GM19395 (cell line): Measurements from ENCODE around the gene NFATC2.

ENCODE experiments used
- ATAC-seq: cut with Tn5 transposase; IDR thresholded peaks from one replicate; pipeline ENCODE4 v1.9.1; 2021; ENCODE audit warnings: mild to moderate bottlenecking, moderate library complexity; ENCODE audit not compliant: unreplicated experiment

Gene NFATC2

DNA sequence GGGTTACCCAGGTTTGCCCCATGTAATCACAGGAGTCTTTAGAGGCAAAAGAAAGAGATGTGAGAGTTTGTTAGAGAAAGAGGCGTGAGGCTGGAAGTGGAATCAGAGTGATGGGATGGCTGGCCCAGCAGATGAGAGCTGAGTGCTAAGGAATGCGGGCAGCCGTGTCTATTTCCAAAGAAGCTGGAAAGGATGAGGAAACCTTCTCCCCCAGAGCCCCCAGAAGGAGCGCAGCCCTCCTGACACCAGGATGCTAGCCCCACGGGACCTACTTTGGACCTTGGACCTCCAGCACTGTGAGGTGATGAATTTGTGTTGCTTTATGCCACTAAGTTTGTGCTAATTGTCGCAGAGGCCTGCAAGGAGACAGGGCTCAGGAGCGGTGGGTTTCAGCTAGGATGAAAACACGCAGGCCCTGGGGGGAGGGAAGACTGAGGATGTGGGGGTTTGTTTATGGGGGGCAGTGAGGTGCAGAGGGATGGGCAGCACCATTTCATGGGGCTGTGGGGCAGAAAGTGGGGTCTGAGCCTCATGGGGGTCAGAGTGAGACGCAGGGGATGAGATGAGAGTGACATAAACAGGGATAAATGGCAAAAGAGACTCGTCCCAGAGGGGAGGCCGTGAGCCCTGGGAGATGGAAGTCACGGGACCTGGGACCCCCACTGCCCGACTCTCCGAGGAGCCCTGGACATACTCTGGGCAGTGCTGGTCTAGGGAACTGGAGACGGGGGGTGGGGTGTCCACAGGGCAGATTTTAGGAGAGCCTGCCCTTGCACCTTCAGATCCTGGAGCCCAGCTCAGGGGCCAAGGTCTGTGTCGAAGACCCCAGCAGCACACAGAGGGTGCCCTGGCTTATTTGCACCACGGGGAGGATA lies 160.2 kb downstream of the NFATC2 start:
- ATAC-seq, result no peak

DNA sequence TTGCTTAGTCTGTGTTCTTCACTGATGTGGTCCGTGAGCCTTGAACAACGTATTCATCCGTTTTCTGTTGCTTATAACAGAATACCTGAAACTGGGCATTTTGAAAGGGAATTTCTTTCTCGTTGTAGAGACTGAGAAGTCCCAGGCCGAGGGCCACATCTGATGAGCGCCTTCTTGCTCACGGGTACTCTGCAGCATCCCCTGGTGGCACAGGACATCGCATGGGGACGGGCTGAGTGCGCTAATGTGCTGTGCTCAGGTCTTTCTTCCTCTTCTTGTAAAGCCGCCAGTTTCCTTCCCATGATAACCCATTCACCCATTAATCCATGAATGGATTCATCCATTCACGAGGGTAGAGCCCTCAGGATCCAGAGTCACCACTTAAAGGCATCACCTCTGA lies 161.0 kb downstream of the NFATC2 start:
- no peak for ATAC-seq

DNA sequence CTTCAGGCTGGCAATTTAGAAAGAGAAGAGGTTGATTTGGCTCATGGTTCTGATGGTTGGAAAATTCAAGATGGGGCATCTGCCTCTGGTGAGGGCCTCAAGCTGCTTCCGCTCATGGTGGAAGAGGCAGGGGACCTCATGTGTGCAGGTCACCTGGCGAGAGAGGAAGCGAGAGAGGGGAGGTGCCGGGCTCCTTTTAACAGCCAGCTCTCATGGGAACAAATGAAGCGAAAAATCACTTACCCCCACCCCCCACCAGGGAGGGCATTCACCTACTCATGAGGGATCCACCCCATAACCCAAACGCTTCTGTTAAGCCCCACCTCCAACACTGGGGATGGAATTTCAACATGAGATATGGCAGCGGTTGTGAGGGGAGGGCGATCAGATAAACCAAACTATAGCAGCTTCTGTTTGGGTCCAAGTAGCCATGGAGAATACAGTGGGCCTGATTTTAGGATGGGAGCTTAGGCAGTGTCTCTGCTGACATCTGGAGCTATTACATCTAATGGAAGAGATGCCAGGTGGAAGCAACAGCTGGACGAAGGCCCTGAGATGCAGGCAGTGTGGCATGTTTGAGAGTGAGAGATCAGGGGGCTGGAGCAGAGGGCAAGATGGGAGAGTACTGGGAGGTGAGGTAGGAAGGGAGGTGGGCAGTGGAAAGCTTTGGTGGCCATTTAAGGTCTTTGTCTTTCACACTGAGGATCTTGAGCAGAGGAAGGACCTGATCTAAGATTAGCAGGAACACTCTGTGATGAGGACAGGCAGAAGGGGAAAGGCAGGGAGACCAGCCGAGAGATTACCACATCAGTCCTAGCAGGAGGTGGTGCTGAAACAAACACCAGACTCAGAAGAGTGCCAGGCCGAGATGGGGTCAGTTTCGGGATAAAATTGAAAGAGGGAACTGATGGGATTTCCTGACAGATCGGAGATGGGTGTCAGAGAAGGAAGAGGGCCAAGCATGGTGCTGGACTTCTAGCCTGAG lies 161.8 kb downstream of the NFATC2 start:
- ATAC-seq, result peak; percentile 62

DNA sequence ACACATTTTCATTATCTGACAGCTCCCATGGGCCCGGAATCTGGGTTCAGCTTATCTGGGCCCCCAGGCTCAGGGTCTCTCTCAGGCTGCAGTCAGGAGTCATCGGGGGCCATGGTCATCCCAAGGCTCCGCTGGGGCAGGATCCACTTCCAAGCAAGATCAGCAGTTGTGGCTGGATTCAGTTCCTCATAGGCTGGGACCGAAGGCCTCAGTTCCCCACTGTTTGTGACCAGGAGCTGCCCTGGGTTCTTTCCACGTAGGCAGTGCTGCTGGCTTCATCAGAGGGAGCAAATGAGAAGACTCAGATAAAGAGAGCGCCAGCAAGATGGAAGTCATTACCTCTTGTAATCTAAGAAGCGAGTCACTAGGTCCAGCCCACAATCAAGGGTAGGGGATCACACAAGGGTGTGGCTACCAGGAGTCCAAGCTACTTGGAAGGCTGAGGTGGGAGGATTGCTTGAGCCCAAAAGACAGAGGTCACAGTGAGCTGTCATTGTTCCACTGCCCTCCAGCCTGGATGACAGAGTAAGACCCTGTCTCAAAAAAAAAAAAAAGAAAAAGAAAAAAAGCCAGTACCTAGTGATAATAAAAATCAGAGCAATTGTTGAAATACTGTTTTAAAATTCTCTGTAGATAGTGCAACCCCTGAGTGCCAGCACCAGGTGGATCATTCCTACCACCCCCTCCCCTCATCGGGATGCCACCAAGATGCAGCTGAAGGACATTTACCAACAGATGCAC lies 162.7 kb downstream of the NFATC2 start:
- ATAC-seq, result no peak

DNA sequence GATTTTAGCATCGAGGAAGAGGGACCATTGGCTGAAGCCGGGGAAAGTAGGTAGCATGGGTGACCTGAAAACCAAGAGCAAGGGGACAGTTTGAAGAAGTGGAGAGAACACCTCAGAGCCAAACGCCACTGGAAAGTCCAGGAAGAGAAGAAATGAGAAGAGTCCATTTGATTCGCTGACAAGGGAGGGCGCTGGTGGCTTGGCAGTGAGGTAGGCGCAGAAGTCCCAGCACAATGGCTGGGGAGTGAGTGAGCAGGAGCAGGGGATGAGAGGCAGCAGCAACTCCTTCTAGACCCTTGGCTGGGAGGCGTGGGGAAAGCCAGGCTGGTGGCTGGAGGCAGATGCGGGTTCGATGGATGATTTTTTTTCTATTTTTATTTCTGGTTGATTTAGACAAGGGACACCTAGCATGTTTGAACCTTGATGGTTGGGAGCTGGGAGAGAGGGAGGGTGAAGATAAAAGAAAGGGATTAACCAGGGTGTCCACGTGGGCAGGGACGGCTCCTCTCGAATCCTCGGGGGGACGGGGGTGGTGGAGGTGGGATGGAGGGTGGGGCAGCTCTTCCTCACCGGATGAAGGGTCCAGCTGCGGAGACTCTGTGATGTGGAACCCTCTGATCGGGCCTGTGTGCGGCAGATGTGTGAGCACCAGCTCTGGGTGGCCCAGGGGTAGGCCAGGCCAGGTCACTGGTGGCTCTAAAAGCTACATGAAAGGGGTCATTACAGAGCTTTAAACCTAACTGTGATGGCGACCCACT lies 164.2 kb downstream of the NFATC2 start:
- ATAC-seq, result no peak

DNA sequence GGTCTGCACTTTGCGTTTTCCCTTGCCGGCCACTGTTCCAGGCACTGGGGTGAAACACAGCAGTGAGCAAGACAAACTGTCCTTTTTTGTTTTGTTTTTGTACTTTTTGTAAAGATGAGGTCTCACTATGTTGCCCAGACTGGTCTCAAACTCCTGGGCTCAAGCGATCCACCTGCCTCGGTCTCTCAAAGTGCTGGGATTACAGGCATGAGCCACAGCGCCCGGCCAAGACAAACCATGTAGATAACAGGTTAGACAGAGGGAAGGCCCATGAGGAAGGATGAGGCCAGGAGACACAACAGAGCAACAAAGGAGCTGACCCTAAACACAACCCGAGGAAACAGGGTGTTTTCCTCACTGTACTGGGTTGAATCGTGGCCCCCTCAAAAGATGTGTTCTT lies 165.4 kb downstream of the NFATC2 start:
- no peak for ATAC-seq

DNA sequence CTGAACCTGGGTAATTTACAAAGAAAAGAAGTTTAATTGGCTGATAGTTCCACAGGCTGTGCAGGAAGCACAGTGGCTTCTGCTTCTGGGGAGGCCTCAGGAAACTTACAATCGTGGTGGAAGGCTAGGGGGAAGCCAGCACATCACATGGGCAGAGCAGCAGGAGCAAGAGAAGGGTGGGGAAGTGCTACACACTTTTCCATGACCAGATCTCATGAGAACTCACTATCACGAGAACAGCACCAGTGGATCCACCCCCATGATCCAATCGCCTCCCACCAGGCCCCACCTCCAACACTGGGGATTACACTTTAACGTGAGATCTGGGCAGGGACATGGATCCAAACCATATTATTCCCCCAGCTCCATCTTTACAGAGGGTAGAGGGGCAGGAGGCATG lies 166.4 kb downstream of the NFATC2 start:
- ATAC-seq, result no peak

DNA sequence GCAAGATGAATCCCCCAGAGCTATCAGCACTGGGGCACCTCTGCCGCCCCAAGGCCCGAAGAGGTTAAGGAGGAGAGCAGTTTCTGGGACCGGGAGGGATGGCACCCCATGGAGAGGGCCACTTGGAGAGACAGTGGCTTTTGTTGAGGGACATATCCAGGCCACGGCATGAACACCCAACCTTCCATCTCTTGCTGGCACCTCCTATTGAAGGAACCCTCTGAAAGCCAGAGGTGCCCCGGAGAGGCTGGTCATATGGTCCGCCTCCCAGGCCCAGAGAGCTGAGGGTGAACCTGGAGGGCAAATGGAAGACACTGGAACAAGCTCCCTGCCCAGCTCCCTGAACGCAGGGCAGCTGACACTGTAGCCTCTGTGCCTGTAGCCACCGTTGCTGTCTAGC lies 167.0 kb downstream of the NFATC2 start:
- no peak for ATAC-seq

DNA sequence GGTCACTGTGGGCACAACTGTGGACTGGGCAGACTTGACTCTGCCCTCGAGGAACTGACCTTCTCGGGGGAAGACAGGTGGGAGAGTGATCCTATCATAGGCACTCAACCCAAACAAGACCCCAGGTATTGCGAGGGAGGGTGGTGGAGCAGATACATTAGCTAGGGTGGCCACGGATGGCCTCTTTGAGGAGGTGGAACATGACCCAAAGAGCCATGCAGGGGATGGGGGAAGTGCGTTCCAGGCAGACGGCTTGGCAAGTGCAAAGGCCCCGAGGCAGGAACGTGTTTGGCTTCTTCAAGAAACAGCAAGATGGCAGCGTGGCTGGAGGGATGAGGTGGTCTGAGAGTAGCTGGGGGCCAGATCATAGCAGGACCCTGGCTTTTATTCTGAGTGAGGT lies 167.6 kb downstream of the NFATC2 start:
- ATAC-seq, result no peak

DNA sequence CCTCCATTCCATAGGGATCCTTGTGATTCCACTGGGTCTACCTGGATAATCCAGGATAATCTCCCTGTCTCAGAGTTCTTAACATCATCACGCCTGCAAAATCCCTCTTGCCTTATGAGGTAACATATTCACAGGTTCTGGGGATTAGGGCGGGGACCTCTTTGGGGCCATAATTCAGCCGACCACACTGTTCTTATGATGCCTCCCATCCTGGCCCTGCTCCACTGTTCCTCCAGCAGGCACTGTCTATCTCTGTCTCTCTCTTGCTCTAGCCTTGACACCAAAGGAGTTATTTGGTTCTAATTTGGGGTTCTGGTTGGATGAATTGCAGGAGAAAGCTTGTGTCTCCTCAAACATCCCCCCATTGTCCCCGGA lies 168.1 kb downstream of the NFATC2 start:
- ATAC-seq, result no peak

DNA sequence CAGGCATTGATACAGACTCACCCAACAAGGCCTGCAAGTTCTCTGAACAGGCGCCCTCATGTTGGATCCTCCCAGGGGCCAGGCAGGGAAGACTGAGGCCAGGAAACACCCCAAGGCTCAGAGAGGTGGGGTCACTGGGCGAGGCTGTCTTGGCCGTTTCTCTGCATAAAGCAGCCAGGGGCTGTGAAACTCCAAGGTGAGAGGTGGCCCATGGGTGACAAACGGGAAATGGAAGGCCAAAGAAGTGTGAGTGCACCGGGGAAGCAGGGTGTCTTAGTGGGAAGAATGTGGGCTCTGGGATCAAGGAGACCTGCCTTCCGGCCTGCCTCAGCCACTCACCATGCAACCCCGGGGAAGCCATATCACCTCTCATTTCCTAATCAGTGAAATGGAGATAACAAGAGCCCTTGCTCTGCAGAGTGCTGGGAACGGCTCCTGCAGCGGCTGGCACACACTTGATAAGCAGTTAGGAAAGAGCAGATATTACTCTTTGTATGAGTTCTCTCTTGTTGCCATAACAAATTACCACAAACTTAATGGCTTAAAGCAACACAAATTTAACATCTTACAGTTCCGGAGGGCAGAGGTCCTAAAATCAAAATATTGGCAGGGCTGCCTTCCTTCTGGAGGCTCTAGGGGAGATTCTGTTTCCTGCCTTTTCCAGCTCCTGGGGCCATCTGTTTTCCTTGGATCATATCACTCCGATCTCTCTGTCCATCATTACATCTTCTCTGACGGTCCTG lies 168.6 kb downstream of the NFATC2 start:
- no peak for ATAC-seq

DNA sequence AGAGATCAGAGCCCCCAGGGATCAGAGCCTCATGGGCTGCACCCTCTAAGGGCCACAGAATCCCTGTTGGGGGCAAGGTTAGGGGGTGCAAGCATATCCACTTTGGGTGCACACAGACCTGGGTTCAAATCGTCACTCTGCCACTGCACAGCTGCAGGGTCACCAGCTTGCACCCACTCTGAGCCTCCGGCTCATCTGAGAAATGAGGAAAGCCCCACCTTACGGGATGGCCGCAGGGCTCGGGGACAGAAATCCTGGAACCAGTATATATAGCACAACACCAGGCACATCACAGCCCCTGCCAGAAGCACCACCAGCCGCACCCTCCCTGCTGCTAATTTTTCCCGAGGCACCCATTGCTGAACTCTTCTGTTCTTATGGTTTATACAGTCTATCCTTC lies 169.6 kb downstream of the NFATC2 start:
- ATAC-seq, result no peak

DNA sequence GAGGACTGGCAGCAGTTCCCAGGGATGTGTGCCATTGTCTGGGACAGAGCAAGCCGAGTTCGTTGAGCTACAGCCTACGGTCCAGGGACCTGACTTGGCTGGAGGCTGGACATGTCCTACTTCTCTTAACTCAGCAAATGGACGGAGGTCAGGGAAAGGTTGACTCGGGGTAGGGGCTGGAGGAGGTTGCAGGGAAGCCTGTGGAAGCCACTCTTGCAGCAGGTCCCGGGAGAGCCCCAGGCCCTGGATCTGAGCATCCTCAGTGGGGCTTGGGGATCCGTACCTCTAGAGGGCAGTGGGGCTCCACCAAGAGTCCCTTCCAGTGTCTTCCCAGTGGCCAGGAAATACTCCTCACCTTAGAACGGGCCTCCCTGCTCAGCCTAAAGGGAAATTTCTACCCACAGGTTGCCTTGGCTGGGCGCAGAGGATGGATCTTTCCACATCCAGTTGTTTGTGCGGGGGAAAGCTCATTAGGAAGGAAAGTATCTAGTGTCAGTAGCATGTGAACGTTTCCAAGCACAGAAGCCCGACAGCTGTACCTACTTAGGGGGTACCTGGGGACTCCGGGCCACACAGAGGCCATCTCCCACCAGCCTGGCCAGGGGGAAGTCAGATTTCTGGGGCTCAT lies 170.2 kb downstream of the NFATC2 start:
- ATAC-seq, result no peak

DNA sequence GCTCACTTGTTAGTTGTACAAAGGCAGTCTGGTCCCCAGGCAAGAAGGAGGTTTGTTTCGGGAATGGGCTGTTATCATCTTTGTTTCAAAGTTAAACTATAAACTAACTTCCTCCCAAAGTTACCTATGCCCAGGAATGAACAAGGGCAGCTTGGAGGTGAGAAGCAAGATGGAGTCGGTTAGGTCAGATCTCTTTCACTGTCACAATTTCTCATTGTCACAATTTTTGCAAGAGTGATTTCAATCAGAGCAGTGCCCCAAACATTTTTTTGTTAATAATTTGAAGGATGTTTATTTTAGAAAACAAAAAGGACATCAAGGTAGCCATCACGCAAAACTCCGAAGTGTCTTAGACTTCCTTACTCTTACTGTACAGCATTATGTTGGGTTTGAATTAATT lies 170.8 kb downstream of the NFATC2 start:
- ATAC-seq, result no peak

DNA sequence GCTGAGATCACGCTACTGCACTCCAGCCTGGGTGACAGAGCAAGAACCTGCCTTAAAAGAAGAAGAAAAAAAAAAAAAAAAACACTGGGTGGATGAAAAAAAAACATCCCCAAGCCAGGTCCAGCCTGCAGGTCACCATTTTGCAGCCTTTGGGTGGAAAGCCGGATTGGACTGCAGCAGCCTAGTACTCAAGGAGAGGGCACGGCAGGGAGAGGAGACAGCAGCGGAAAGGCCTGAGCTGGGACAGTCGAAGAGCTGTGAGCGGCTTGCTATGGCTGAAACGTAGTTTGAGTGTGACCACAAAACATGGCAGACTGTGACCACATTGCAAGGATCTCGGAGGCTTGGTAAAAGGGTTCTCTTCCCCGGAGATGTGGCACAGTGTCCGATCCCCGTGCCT lies 173.0 kb downstream of the NFATC2 start:
- no peak for ATAC-seq

DNA sequence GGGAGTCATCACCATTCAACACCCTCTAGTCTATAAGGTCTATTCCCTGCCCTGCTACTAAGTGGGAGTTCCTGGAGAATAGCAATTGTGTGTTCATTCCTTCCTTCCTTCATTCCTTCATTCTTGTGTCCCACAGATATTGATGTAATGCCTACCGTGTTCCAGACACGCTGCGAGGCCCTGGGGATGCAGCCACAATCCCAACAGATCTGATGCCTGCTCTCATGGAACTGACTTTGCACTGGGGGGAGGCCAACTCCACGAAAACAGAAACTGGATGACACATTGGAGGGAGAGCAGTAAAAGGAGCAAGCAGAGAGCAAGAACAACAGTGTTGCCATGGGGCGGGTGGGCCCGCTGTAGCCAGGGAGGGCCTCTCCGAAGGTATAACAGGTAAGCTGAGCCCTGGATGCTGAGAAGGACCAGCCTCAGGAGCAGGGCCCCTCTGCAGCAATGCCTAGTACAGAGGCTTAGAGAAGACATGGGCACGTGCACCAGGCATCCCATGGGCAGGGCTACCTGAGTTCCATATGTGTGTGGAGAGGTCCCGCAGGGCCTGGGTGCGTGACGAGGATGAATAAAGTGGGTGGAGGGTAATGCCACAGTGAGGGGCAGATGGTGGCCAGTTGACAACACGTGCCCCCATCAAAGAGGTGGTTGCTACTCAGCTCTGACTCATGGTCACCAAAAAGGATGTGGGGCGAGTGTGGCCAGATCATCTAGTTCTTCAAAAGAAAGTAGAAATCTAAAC lies 173.9 kb downstream of the NFATC2 start:
- no peak for ATAC-seq

DNA sequence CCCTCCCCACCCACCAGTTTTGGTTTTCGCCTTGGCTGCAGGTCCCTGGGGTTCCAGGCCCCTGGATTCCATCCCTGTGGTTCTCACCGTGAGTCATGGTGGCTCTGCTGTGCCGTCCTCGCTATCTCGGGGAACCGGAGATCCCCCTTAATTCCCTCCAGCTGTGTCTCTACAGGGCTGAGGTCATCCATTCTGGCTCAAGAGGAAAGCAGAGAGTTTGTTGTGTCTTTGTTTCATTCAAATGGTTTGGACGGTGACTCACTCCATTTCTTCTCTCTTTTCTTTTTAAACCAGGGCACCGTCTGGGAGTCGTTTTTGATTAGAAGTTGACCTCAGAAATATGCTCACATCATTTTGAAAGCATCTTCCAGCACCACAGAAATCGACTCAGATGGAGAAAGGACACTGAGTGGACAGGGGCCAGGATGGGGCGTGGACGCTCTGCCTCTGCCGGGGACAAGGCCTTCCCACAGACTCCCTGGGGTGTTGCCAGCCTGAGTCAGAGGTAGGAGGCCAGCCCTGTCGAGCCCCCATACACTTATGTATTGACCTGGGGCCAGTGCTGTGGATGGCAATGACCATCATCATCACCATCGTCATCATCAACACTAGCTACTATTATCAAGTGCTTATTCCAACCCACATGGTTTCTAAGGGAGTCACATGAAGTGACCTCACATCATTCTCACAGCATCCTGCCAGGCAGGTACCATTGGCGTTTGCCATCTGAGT lies 176.2 kb downstream of the NFATC2 start:
- no peak for ATAC-seq

DNA sequence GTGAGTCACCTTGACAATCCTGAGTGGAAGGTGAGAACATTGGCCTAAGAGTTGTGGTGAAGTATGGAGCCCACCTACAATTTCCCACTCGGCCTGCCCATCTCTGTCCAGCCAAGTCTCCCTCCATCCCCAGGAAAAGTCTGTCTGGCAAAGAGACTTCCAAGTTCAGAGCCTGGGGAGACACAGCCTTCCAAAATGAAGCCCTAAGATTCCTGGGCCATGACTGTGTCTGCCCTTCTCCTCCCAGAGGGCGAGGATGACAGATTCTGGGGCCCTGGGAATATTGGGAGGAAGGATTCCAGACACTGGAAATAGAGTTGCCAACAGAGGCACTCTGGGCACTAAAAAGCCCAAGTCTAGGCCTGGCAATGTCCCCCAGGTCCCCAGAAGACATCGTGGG lies 176.8 kb downstream of the NFATC2 start:
- ATAC-seq, result no peak
